ENCODE measurements around the gene CDH20.

DNA sequence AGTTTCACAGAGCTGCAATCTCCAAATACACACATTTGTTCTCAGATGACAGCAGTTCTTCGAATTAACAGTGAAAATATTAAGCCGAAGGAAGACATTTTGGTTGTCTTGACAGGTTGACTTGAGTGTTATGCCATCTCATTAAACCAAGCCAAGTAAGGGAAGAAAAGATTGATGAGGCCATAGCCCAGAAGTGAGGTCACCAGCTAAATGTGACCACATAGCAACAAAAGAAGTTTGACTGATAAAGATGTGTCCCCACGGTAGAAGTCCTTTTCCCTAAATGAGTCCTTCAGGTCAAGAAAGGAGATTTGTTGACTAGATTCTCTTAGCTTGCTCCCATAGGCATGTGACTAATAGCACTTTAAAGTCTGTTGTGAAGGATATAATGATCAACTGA lies 156.1 kb downstream of the CDH20 start:
- TF ChIP-seq POLR2AphosphoS5 (IDR thresholded peaks at IDR 0.05; ENCODE audit: low read depth, low read length) (no peak), POLR2A (IDR thresholded peaks at IDR 0.05; ENCODE audit: low read depth, low read length) (no peak), TAF1 (IDR thresholded peaks at IDR 0.05; ENCODE audit: low read depth, low read length) (no peak), SPI1 (IDR thresholded peaks at IDR 0.05; ENCODE audit: low read depth, low read length) (no peak), PAX5 (IDR thresholded peaks at IDR 0.05; ENCODE audit: insufficient read depth, low read length, severe bottlenecking) (no peak)
